ENCODE data around the gene TMUB2. TPM values are rescaled to one million over a fixed set of nuclear protein-coding genes. Genes with fewer than 3 reads are reported as not detected.

TMUB2 gene
- total and polyA plus RNA-seq, 9 of the 15 experiments (the other 6 are each of a cell fraction or from before 2014, with no cell fraction given), result 4.1 to 29.8 (median 16.3) TPM

GRCh38 chr17:44211281-44212265, 24.8 kb downstream of the TMUB2 start:
- ChIA-PET CTCF (ENCODE audit: low intra/inter-chr PET ratio) (interaction anchor here (0.8 to 3.9 kb wide), 6 partner anchors 116 to 312 kb away, joined by 4 to 42 read pairs (median 18); partner anchors contain the start of gene GRN), POLR2A (interaction anchor here (0.6 to 3.6 kb wide), 10 partner anchors 9 to 300 kb away, joined by 3 to 16 read pairs (median 4); partner anchors contain the start of genes ATXN7L3, RUNDC3A, SLC25A39 and UBTF)
- intact Hi-C loops (cut with micrococcal nuclease), result loop anchor here (2.0 kb wide), 1 partner anchor 311 kb away; no protein-coding TSS in a partner anchor
- ATAC-seq (no peak), FAIRE-seq (no peak), DNase-seq (ENCODE audit: extremely low read depth in 1 of 4, low spot score in 3 of 4) (no peak)
- Histone ChIP-seq H3K27me3 (ENCODE audit: control insufficient read depth in 2 of 2, insufficient read depth in 2 of 2, low read length in 2 of 2) (no peaks in the 10 kb centered on the region), H3K27ac (ENCODE audit: extremely low read depth, low read depth, low read length) (no peak overlapping the region), H2AFZ (ENCODE audit: low read depth, low read length) (no peak overlapping the region), H3K9me3 (replicated peaks; ENCODE audit: control insufficient read depth, insufficient read depth, low read depth, low read length) (no peaks in the 10 kb centered on the region), H4K20me1 (replicated peaks; ENCODE audit: control insufficient read depth, insufficient read depth, low read length) (peaks cover 12% of the 10 kb centered on the region), H3K79me2 (ENCODE audit: control insufficient read depth, insufficient read depth, low read length) (peaks cover 16% of the 10 kb centered on the region), H3K9ac (ENCODE audit: insufficient read depth in 1 of 2, low read depth in 2 of 2, low read length in 2 of 2) (peak overlapping the region in 1 of 2 experiments; percentile 80; a peak in 2 of 4 replicates), H3K9me1 (ENCODE audit: control insufficient read depth, insufficient read depth, low read length) (peaks cover 4% of the 10 kb centered on the region), H3K4me1 (replicated peaks in 1 of 2; ENCODE audit: control insufficient read depth in 2 of 2, insufficient read depth in 2 of 2, low read length in 2 of 2) (peaks cover 14 to 51% of the 10 kb centered on the region in 2 experiments), H3K4me3 (no peak overlapping the region), H3K36me3 (ENCODE audit: control insufficient read depth, insufficient read depth, low read length) (peaks cover 92% of the 10 kb centered on the region), H3K4me2 (ENCODE audit: insufficient read depth, low read length) (no peak overlapping the region)
- no TSS peak for BruUV-seq (replicated peaks)
- in situ Hi-C loops (cut with MboI), result loop anchor here (5.0 kb wide), 1 partner anchor 116 kb away; no protein-coding TSS in a partner anchor
- WGBS (ENCODE audit: insufficient coverage, low coverage, missing lambda C conversion rate), result 90% methylated on average over 24 of the region's 30 CpGs
- no peak for TF ChIP-seq MYC (IDR thresholded peaks at IDR 0.05; ENCODE audit: low read depth, low read length)
- no peak for TF ChIP-seq MYC (CRISPR knock-in tag; IDR thresholded peaks at IDR 0.05; ENCODE audit: borderline replicate concordance, low read depth)
- no peak for TF ChIP-seq ZNF551 (CRISPR knock-in tag; IDR thresholded peaks at IDR 0.05)
- no peak for TF ChIP-seq XRCC3 (IDR thresholded peaks at IDR 0.05)
- TF ChIP-seq TCFL5 (CRISPR knock-in tag; conservative IDR thresholded peaks at IDR 0.05), result no peak
- TF ChIP-seq, protein P1, sequence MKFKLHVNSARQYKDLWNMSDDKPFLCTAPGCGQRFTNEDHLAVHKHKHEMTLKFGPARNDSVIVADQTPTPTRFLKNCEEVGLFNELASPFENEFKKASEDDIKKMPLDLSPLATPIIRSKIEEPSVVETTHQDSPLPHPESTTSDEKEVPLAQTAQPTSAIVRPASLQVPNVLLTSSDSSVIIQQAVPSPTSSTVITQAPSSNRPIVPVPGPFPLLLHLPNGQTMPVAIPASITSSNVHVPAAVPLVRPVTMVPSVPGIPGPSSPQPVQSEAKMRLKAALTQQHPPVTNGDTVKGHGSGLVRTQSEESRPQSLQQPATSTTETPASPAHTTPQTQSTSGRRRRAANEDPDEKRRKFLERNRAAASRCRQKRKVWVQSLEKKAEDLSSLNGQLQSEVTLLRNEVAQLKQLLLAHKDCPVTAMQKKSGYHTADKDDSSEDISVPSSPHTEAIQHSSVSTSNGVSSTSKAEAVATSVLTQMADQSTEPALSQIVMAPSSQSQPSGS (CRISPR knock-in tag; IDR thresholded peaks at IDR 0.05), result no peak
- TF ChIP-seq CBFB (CRISPR knock-in tag; IDR thresholded peaks at IDR 0.05), result 0 out of 2 replicates have a peak, but pooled peaks have one; percentile 35
- TF ChIP-seq, protein P2, sequence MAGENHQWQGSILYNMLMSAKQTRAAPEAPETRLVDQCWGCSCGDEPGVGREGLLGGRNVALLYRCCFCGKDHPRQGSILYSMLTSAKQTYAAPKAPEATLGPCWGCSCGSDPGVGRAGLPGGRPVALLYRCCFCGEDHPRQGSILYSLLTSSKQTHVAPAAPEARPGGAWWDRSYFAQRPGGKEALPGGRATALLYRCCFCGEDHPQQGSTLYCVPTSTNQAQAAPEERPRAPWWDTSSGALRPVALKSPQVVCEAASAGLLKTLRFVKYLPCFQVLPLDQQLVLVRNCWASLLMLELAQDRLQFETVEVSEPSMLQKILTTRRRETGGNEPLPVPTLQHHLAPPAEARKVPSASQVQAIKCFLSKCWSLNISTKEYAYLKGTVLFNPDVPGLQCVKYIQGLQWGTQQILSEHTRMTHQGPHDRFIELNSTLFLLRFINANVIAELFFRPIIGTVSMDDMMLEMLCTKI (IDR thresholded peaks at IDR 0.05; ENCODE audit: partially characterized antibody), result no peak
- no peak for TF ChIP-seq TAF9B (IDR thresholded peaks at IDR 0.05; ENCODE audit: partially characterized antibody)
- no peak for TF ChIP-seq MAFF (IDR thresholded peaks at IDR 0.05; ENCODE audit: low read length)
- no peak for TF ChIP-seq ZFPM2 (CRISPR knock-in tag; IDR thresholded peaks at IDR 0.05)
- no peak for TF ChIP-seq ZNF175 (CRISPR knock-in tag; IDR thresholded peaks at IDR 0.05; ENCODE audit: low read depth)
- no peak for TF ChIP-seq ZNF146 (CRISPR knock-in tag; IDR thresholded peaks at IDR 0.05; ENCODE audit: unreplicated experiment)
- no peak for TF ChIP-seq CTCFL (IDR thresholded peaks at IDR 0.05; ENCODE audit: borderline replicate concordance, insufficient read depth, low read depth, low read length, poor library complexity, severe bottlenecking)
- 0 out of 2 replicates have a peak, but pooled peaks have one; percentile 14 for TF ChIP-seq SUPT5H (IDR thresholded peaks at IDR 0.05)

All from K562 (cell line).